IPS DF 6.9 (cell line): ENCODE results near the gene USP17L20.
"Not testable (repeated sequence)": the region's sequence is repeated elsewhere in the genome, so short reads cannot be mapped to it uniquely, and the experiment has no call there.

Experiments used
- DNase-seq: peaks from one replicate; pipeline ENCODE4 v3.0.0-alpha.2; 2013; ENCODE audit warnings: low read depth, low spot score
- H3K27ac ChIP-seq: one replicate; pipeline ENCODE4 v1.5.1; 2013; ENCODE audit warnings: low read length, control low read depth
- H3K27me3 ChIP-seq: 2 replicates; pipeline ENCODE4 v1.6.1; 2013; ENCODE audit warnings: mild to moderate bottlenecking, low read length; ENCODE audit not compliant: control insufficient read depth, insufficient read depth
- H3K36me3 ChIP-seq: 2 replicates; pipeline ENCODE4 v1.6.1; 2013; ENCODE audit warnings: low read length; ENCODE audit not compliant: control insufficient read depth, insufficient read depth
- H3K4me1 ChIP-seq: 2 replicates; pipeline ENCODE4 v1.6.1; 2013; ENCODE audit warnings: low read length; ENCODE audit not compliant: control insufficient read depth, insufficient read depth
- H3K4me3 ChIP-seq: 2 replicates; pipeline ENCODE4 v1.5.1; 2013; ENCODE audit warnings: mild to moderate bottlenecking, low read length
- H3K9me3 ChIP-seq: 2 replicates; pipeline ENCODE4 v1.6.1; 2013; ENCODE audit warnings: low read length, inconsistent platforms; ENCODE audit not compliant: control insufficient read depth, insufficient read depth
- WGBS: extraction: QIAGEN DNeasy Blood & Tissue Kit; methylation state at CpG from one replicate; pipeline ENCODE4 v1.1.7; 2013; ENCODE audit warnings: mixed read lengths, missing lambda C conversion rate; ENCODE audit not compliant: insufficient read length, insufficient coverage; 5-methylcytosine and 5-hydroxymethylcytosine counted together

Gene USP17L20, protein sequence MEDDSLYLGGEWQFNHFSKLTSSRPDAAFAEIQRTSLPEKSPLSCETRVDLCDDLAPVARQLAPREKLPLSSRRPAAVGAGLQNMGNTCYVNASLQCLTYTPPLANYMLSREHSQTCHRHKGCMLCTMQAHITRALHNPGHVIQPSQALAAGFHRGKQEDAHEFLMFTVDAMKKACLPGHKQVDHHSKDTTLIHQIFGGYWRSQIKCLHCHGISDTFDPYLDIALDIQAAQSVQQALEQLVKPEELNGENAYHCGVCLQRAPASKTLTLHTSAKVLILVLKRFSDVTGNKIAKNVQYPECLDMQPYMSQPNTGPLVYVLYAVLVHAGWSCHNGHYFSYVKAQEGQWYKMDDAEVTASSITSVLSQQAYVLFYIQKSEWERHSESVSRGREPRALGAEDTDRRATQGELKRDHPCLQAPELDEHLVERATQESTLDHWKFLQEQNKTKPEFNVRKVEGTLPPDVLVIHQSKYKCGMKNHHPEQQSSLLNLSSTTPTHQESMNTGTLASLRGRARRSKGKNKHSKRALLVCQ

DNA sequence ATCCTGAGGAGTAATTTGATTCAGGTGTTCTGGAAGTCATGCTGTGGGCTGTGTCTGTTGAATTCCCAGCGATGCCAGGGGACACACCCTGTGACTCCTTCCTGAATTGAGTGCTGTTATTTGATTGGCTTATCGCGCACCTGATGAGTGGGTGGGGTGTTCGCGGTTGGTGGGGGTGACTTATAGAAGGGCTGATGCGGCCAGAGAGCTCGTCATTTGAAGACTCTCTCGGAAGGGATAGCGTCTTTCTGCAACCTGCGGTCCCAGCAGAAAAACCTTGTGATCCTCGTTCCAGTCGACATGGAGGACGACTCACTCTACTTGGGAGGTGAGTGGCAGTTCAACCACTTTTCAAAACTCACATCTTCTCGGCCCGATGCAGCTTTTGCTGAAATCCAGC is at the start of gene USP17L20:
Gene USP17L20 (plus strand): TSS at position 301 of the 400 bp plus-strand sequence. CDS start 0 bp downstream, at position 301.
- not testable (repeated sequence) for DNase-seq, H3K27me3 ChIP-seq, H3K9me3 ChIP-seq, H3K27ac ChIP-seq, H3K4me1 ChIP-seq, H3K36me3 ChIP-seq, H3K4me3 ChIP-seq
- no CpG with 5 or more reads among the region's 15 CpGs for WGBS

GRCh38 chr4:9210357-9210756 is 47.6 kb upstream of the USP17L20 start, which contains the start of gene USP17L10:
TSS of gene USP17L10 (plus strand) at chr4:9210657. CDS start at chr4:9210657, 0 bp downstream.
- not testable (repeated sequence) for H3K27me3 ChIP-seq, DNase-seq, H3K9me3 ChIP-seq, H3K27ac ChIP-seq, H3K4me3 ChIP-seq, H3K4me1 ChIP-seq, H3K36me3 ChIP-seq
- no CpG with 5 or more reads among the region's 13 CpGs for WGBS

DNA sequence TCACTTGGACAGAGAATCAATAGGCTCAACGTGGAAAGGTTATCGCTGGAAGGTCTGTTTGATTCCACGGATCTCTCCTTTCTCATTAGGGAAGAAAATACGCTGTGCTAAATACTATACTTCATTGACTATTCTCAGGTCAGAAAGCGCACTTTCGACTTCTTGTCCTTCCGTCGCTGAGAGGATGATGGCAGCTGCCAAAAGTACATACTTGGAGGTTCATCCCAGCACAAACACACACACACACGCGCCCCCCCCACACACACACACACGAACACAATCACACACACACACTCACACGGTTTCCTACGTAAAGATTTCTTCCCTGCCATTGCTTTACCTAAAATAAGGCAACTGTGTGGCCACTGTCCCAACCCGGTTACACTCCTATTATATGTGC is 43.2 kb upstream of the USP17L20 start:
- H3K27ac ChIP-seq, H3K36me3 ChIP-seq, H3K4me3 ChIP-seq, H3K27me3 ChIP-seq, DNase-seq, H3K4me1 ChIP-seq, H3K9me3 ChIP-seq: not testable (repeated sequence)
- no CpG with 5 or more reads among the region's 14 CpGs for WGBS

DNA sequence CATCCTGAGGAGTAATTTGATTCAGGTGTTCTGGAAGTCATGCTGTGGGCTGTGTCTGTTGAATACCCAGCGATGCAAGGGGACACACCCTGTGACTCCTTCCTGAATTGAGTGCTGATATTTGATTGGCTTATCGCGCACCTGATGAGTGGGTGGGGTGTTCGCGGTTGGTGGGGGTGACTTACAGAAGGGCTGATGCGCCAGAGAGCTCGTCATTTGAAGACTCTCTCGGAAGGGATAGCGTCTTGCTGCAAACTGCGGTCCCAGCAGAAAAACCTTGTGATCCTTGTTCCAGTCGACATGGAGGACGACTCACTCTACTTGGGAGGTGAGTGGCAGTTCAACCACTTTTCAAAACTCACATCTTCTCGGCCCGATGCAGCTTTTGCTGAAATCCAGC is 42.8 kb upstream of the USP17L20 start, which contains the start of gene USP17L11:
Gene USP17L11 (plus strand): TSS at position 301 of the 400 bp plus-strand sequence. CDS start 0 bp downstream, at position 301.
- H3K4me3 ChIP-seq, H3K4me1 ChIP-seq, H3K27ac ChIP-seq, H3K27me3 ChIP-seq, H3K36me3 ChIP-seq, H3K9me3 ChIP-seq, DNase-seq: not testable (repeated sequence)
- no CpG with 5 or more reads among the region's 14 CpGs for WGBS

GRCh38 chr4:9219852-9220251 is 38.1 kb upstream of the USP17L20 start, which contains the start of gene USP17L12:
TSS of gene USP17L12 (plus strand) at chr4:9220152. CDS start at chr4:9220152, 0 bp downstream.
- not testable (repeated sequence) for DNase-seq, H3K36me3 ChIP-seq

GRCh38 chr4:9224596-9224995 is 33.3 kb upstream of the USP17L20 start, which contains the start of gene USP17L13:
TSS of gene USP17L13 (plus strand) at chr4:9224896. CDS start at chr4:9224896, 0 bp downstream.
- not testable (repeated sequence) for H3K4me1 ChIP-seq, H3K27me3 ChIP-seq, H3K4me3 ChIP-seq, DNase-seq, H3K36me3 ChIP-seq, H3K27ac ChIP-seq, H3K9me3 ChIP-seq
- no CpG with 5 or more reads among the region's 14 CpGs for WGBS

More at GRCh38 chr4:9219852-9220251, 38.1 kb upstream of the USP17L20 start, which contains the start of gene USP17L12:
- no CpG with 5 or more reads among the region's 13 CpGs for WGBS
- H3K27ac ChIP-seq, H3K9me3 ChIP-seq, H3K4me1 ChIP-seq, H3K4me3 ChIP-seq, H3K27me3 ChIP-seq: not testable (repeated sequence)

GRCh38 chr4:9230249-9230648 is 27.7 kb upstream of the USP17L20 start:
- not testable (repeated sequence) for H3K27me3 ChIP-seq, H3K4me3 ChIP-seq, DNase-seq, H3K4me1 ChIP-seq, H3K36me3 ChIP-seq, H3K27ac ChIP-seq, H3K9me3 ChIP-seq
- WGBS = no CpG with 5 or more reads among the region's 8 CpGs

DNA sequence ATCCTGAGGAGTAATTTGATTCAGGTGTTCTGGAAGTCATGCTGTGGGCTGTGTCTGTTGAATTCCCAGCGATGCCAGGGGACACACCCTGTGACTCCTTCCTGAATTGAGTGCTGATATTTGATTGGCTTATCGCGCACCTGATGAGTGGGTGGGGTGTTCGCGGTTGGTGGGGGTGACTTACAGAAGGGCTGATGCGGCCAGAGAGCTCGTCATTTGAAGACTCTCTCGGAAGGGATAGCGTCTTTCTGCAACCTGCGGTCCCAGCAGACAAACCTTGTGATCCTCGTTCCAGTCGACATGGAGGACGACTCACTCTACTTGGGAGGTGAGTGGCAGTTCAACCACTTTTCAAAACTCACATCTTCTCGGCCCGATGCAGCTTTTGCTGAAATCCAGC is 23.8 kb upstream of the USP17L20 start, which contains the start of gene USP17L15:
Gene USP17L15 (plus strand): TSS at position 301 of the 400 bp plus-strand sequence. CDS start 0 bp downstream, at position 301.
- not testable (repeated sequence) for H3K9me3 ChIP-seq, H3K4me1 ChIP-seq, H3K27me3 ChIP-seq, H3K27ac ChIP-seq, H3K36me3 ChIP-seq, H3K4me3 ChIP-seq, DNase-seq
- no CpG with 5 or more reads among the region's 15 CpGs for WGBS

- not testable (repeated sequence) for H3K4me1 ChIP-seq, DNase-seq, H3K4me3 ChIP-seq, H3K9me3 ChIP-seq, H3K27ac ChIP-seq, H3K27me3 ChIP-seq, H3K36me3 ChIP-seq
- WGBS = 100% methylated on average over 3 of the region's 12 CpGs
These were observed 19.5 kb upstream of the USP17L20 start for GRCh38 chr4:9238461-9238860.

DNA sequence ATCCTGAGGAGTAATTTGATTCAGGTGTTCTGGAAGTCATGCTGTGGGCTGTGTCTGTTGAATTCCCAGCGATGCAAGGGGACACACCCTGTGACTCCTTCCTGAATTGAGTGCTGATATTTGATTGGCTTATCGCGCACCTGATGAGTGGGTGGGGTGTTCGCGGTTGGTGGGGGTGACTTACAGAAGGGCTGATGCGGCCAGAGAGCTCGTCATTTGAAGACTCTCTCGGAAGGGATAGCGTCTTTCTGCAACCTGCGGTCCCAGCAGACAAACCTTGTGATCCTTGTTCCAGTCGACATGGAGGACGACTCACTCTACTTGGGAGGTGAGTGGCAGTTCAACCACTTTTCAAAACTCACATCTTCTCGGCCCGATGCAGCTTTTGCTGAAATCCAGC is 14.3 kb upstream of the USP17L20 start, which contains the start of gene USP17L17:
Gene USP17L17 (plus strand): TSS at position 301 of the 400 bp plus-strand sequence. CDS start 0 bp downstream, at position 301.
- WGBS = no CpG with 5 or more reads among the region's 14 CpGs
- not testable (repeated sequence) for H3K4me1 ChIP-seq, DNase-seq, H3K27ac ChIP-seq, H3K36me3 ChIP-seq, H3K27me3 ChIP-seq, H3K9me3 ChIP-seq, H3K4me3 ChIP-seq
